Activated CD4-positive, CD25-positive, alpha-beta regulatory T cell treated with anti-CD3 and anti-CD28 coated beads, Interleukin-2, amount 50 U/mL, for 72 hours (primary cell): ENCODE measurements around the gene INPP5J.
"Not testable (repeated sequence)": the region's sequence is repeated elsewhere in the genome, so short reads cannot be mapped to it uniquely, and the experiment has no call there.

Experiments
- DNase-seq: peaks from one replicate; pipeline ENCODE4 v3.0.0; 2021

Gene INPP5J

DNA sequence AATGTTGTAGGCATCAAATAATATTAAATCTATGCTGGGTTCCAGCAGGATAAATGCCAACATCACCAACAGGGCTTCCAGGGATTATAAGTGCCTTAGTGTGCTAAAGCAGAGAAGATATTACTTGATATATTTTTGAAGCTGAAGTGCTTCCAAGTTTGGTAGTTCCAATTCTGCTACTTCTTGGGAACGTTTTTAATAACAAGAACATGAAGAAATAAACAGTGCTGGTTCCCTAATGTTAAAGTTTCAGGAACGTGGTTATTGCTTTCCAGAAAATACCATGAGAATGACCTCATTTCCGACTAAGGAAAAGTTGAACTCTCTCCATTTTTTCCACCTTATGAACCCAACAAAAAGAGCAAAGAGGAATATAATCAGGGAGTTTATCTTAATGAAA is 32.7 kb downstream of the INPP5J start:
- no peak for DNase-seq

DNA sequence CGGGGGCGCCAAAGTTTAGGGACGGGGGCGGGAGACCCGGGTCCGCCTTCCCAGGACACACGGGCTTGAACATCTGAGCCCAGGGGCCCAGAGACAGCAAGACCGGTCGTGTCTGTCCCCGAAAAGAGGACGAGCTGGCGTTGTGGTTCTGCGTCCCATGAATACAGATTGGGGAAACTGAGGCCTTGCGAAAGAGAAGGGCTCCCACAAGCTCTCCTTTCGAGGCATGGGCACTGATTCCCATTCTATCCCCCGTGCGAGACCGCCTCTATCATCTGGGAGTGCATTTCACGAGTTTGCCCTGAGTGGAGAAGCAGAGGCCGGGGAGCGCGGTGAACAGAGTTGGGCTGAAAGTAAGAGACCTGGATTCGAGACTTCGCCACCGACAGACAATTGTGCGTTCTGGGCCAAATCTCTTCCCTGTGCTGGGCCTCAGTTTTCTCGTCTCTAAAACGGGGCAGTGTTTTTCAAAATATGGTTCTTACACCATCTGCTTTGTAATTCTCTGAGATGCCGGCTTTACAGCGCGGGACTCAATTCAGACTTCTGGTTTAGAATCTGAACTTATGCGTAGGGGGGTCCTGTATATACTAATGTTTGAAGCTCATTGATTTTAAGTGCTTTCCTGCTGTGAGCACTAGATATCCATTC is 37.7 kb downstream of the INPP5J start:
- no peak for DNase-seq

DNA sequence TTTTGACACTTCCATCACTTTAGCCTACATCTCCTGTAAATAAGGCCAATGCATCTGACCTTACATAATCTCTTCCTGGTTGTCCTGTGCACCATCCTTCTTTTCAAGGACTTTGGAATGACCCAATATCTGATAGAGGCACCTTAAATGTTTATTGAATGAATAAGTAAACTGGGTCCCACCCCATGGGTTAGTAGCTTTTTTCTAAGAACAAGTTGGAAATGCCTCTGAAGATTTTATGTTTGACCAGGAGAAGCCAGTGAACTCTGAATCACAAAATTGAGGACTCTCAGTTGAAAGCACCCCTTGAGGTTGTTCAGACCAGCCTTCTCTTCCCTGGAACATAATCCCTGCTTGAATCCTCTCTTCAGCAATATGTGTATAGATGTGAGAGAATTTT is 38.6 kb downstream of the INPP5J start:
- no peak for DNase-seq

GRCh38 chr22:31162015-31162765 is 39.4 kb downstream of the INPP5J start:
- DNase-seq: no peak

DNA sequence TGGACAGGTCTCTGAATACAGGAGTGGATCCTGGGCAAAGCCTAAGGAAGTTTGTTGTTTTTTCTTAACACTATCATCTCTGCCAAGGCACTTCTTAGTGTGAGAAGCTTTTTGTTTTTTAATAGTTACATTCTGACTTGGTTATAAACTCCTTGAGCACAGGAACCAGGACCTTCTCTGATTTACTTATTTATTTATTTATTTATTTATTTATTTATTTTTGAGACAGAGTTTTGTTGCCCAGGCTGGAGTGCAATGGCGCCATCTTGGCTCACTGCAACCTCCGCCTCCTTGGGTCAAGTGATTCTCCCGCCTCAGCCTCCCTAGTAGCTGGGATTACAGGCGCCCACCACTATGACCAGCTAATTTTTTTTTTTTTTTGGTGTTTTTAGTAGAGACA is 48.2 kb downstream of the INPP5J start:
- DNase-seq: no peak

GRCh38 chr22:31171734-31172133 is 49.0 kb downstream of the INPP5J start:
- DNase-seq: not testable (repeated sequence)

GRCh38 chr22:31173386-31174145 is 50.8 kb downstream of the INPP5J start:
- DNase-seq: no peak

GRCh38 chr22:31176923-31177322 is 54.2 kb downstream of the INPP5J start:
- no peak for DNase-seq

DNA sequence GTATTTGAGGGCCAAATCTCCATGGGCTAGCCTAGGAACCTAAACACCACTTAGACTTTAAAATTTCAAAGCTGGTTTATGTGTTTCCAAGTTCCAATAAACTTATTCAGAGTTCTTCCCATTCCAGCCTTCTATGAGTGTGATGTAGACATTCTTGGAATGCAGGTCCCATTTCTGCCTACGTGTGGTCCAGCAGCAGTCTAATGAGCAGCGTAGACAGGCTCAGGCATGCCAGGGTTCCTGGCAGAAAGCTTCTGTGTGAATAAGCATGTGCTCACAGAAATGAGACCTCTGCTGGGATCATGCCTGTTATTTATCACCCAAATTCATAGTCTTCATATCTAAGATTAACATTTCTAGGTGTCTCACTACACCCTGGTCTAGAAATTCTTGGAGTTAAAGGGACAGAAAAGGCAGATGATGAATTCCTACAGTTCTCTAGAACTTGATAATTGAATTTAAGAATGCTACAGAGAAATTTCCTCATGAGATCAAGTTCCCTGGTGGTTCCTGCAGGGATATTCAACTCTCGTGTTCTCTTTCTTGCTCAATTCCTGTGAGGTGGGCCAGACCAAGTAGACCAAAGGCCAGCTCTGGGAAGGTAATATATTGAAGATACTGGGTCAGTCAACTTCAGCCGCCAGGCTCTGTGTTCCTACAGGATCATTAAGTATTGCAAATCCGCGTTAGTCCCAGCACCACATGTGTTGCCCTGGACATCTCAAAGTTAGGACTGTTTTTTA is 54.8 kb downstream of the INPP5J start:
- no peak for DNase-seq

- no peak for DNase-seq
These were observed 56.1 kb downstream of the INPP5J start for GRCh38 chr22:31178859-31179258.

DNA sequence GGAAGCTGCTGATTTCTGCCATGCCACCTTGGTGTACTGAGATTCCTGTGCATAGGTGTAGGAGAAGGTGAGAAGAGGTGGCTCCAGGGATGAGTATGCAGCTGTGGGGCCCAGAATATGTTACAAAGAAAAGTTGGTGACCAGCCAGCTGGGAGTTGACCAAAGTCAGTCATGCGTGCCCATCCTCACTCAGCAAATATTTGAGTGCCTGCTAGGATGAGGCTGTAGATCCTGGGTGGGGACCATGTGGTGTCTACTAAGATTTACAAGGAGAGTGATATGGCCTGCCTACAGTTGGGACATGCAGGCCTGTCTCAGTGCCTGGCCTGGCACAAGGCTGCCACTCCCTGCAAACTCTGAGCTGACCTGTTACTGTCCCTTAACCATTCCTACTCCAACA is 56.6 kb downstream of the INPP5J start:
- no peak for DNase-seq

- no peak for DNase-seq
These were observed 61.2 kb downstream of the INPP5J start for GRCh38 chr22:31184015-31184414.
